Measurements from ENCODE around the gene SORL1. TPM values are rescaled to one million over a fixed set of nuclear protein-coding genes. Genes with fewer than 3 reads are reported as not detected.
A peak's percentile ranks its signal among the peaks of the same experiment; 100 is the strongest.

Gene SORL1
- total and polyA plus RNA-seq, 2 of the 13 experiments (the other 11 are each of a cell fraction or from before 2014, with no cell fraction given), result 21.3 to 148 TPM

DNA sequence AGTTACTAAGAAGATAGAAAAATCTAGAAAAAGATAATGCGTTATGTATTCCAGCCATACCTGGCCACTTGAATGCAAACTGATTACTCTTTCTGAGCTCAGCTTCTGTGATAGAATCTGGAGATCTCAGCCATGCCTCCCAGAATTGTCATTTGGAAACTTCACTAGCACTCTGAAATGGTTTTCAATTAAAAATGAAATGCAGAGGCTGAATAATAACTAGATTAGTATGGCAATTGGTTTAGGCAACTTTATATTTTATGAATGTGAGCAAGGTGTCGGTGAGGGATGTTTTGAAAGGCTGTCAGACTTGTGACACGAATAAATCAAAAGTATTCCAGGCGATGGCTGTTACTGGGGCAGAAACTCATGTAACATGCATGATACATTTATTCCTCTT is 129.5 kb downstream of the SORL1 start (continued):
- TF ChIP-seq, protein P1, sequence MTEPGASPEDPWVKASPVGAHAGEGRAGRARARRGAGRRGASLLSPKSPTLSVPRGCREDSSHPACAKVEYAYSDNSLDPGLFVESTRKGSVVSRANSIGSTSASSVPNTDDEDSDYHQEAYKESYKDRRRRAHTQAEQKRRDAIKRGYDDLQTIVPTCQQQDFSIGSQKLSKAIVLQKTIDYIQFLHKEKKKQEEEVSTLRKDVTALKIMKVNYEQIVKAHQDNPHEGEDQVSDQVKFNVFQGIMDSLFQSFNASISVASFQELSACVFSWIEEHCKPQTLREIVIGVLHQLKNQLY (CRISPR knock-in tag; IDR thresholded peaks at IDR 0.05), result no peak

DNA sequence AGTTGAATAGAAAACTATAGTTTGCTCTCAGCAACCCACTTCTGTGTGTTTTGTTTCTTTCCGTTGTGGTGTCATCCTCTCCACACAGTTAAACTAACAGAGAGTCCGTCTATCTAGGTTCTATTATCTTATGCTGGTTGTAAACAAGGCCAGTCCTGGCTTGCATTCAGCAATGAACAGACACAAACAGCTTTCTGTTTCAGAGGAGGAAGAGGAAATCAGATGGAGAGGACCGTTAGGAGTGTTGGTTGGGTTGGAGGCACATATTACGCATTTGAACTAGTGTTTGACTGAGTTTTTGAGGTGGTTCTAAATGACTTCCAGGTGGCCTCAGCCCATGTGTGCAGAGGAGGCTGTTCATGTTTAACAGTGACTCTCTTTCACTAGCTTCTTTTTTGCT is 130.2 kb downstream of the SORL1 start:
- POLR2A ChIA-PET, result no interaction called here
- H3K36me3 ChIP-seq (replicated peaks in 1 of 2; ENCODE audit: control insufficient read depth in 1 of 2, insufficient read depth in 2 of 2, low read length in 2 of 2), result peaks cover 21 to 76% of the 10 kb centered on the region in 2 experiments
- BruUV-seq (replicated peaks), result no TSS peak
- ATAC-seq, result peak; percentile 30; the same call in 1 of the 3 replicates
- no peak for FAIRE-seq
- H3K27me3 ChIP-seq (ENCODE audit: control insufficient read depth in 1 of 2, insufficient read depth in 2 of 2, low read length in 2 of 2), result no peaks in the 10 kb centered on the region
- 77% methylated on average over 4 of the region's 4 CpGs for WGBS (ENCODE audit: low lambda C conversion rate)
- H3K79me2 ChIP-seq (ENCODE audit: insufficient read depth, low read length), result no peaks in the 10 kb centered on the region
- no peaks in the 10 kb centered on the region for H3K9me3 ChIP-seq (ENCODE audit: low read length)
- H4K20me1 ChIP-seq (ENCODE audit: insufficient read depth, low read length), result no peaks in the 10 kb centered on the region
- no peak overlapping the region for H2AFZ ChIP-seq (ENCODE audit: low read length)
- intact Hi-C loops (cut with micrococcal nuclease; ENCODE audit: unreplicated experiment) (no loop called here), in situ Hi-C loops (cut with HindIII; ENCODE audit: extremely low pct_ligation_motif_present, low pct_unique_long_range_greater_than_20kb) (no loop called here)
- H3K4me2 ChIP-seq (ENCODE audit: low read depth, low read length), result no peak overlapping the region
- DNase-seq (ENCODE audit: low spot score), result peak; percentile 9
- H3K27ac ChIP-seq (ENCODE audit: extremely low read length, insufficient read depth, low read length), result no peak overlapping the region
- peaks cover 12% of the 10 kb centered on the region; the same call in 1 of the 2 replicates for H3K4me1 ChIP-seq (ENCODE audit: insufficient read depth, low read length)
- no peak overlapping the region for H3K4me3 ChIP-seq (replicated peaks in 1 of 3; ENCODE audit: insufficient read depth in 1 of 3, low read depth in 2 of 3, low read length in 3 of 3)
- TF ChIP-seq SOX5 (CRISPR knock-in tag; IDR thresholded peaks at IDR 0.05; ENCODE audit: borderline replicate concordance), result peak; percentile 61; the same call in 1 of the 2 replicates
- peak; percentile 63; the same call in 1 of the 2 replicates for TF ChIP-seq FOXA3 (CRISPR knock-in tag; IDR thresholded peaks at IDR 0.05)
- TF ChIP-seq KLF12 (CRISPR knock-in tag; IDR thresholded peaks at IDR 0.05; ENCODE audit: borderline replicate concordance), result no peak
- no peak for TF ChIP-seq SOX6 (IDR thresholded peaks at IDR 0.05)
- TF ChIP-seq SOX6 (CRISPR knock-in tag; IDR thresholded peaks at IDR 0.05), result peak; percentile 38; the same call in 1 of the 2 replicates
- no peak for TF ChIP-seq SOX13 (IDR thresholded peaks at IDR 0.05)
- TF ChIP-seq SOX13 (CRISPR knock-in tag; conservative IDR thresholded peaks at IDR 0.05 in 1 of 2, IDR thresholded peaks at IDR 0.05 in 1 of 2), result peak in 1 of 2 experiments; percentile 44; a peak in 1 of 4 replicates
- CTCF ChIA-PET (ENCODE audit: low intra/inter-chr PET ratio, low total read pairs), result no interaction called here
- no peak overlapping the region for H3K9ac ChIP-seq (ENCODE audit: insufficient read depth, low read depth, low read length)

Measured in HepG2 (cell line).